ENCODE results near the gene STXBP1. TPM values are rescaled to one million over a fixed set of nuclear protein-coding genes. Genes with fewer than 3 reads are reported as not detected.
A peak's percentile ranks its signal among the peaks of the same experiment; 100 is the strongest.

The STXBP1 gene
- total and polyA plus RNA-seq, 2 of the 13 experiments (the other 11 are each of a cell fraction or from before 2014, with no cell fraction given): 2.9 TPM

- BruUV-seq (replicated peaks): no TSS peak
- ATAC-seq: no peak
- H3K9ac ChIP-seq (ENCODE audit: insufficient read depth, low read depth, low read length): no peak overlapping the region
These were observed 49.7 kb upstream of the STXBP1 start for GRCh38 chr9:127562279-127562796.

GRCh38 chr9:127562841-127563401 lies 49.2 kb upstream of the STXBP1 start:
- Histone ChIP-seq H3K27me3 (ENCODE audit: control insufficient read depth in 1 of 2, insufficient read depth in 2 of 2, low read length in 2 of 2) (no peaks in the 10 kb centered on the region; a peak in 1 of 5 replicates), H3K9me3 (ENCODE audit: low read length) (no peaks in the 10 kb centered on the region), H3K36me3 (replicated peaks in 1 of 2; ENCODE audit: control insufficient read depth in 1 of 2, insufficient read depth in 2 of 2, low read length in 2 of 2) (peaks cover 21 to 24% of the 10 kb centered on the region in 2 experiments; a peak in 4 of 5 replicates), H3K4me2 (ENCODE audit: low read depth, low read length) (no peak overlapping the region), H3K79me2 (ENCODE audit: insufficient read depth, low read length) (peaks cover 55% of the 10 kb centered on the region), H3K4me1 (ENCODE audit: insufficient read depth, low read length) (peaks cover 56% of the 10 kb centered on the region), H2AFZ (ENCODE audit: low read length) (no peak overlapping the region), H3K27ac (ENCODE audit: extremely low read length, insufficient read depth, low read length) (no peak overlapping the region), H4K20me1 (ENCODE audit: insufficient read depth, low read length) (peaks cover 25% of the 10 kb centered on the region), H3K9ac (ENCODE audit: insufficient read depth, low read depth, low read length) (no peak overlapping the region), H3K4me3 (replicated peaks in 1 of 3; ENCODE audit: insufficient read depth in 1 of 3, low read depth in 2 of 3, low read length in 3 of 3) (no peak overlapping the region)
- 95% methylated on average over 15 of the region's 16 CpGs for WGBS (ENCODE audit: low lambda C conversion rate)
- in situ Hi-C loops (cut with HindIII; ENCODE audit: extremely low pct_ligation_motif_present, low pct_unique_long_range_greater_than_20kb) (no loop called here), intact Hi-C loops (cut with micrococcal nuclease; ENCODE audit: unreplicated experiment) (no loop called here)
- ChIA-PET POLR2A (no interaction called here), CTCF (ENCODE audit: low intra/inter-chr PET ratio, low total read pairs) (no interaction called here)
- DNase-seq (ENCODE audit: low spot score): no peak
- TF ChIP-seq, protein P1, sequence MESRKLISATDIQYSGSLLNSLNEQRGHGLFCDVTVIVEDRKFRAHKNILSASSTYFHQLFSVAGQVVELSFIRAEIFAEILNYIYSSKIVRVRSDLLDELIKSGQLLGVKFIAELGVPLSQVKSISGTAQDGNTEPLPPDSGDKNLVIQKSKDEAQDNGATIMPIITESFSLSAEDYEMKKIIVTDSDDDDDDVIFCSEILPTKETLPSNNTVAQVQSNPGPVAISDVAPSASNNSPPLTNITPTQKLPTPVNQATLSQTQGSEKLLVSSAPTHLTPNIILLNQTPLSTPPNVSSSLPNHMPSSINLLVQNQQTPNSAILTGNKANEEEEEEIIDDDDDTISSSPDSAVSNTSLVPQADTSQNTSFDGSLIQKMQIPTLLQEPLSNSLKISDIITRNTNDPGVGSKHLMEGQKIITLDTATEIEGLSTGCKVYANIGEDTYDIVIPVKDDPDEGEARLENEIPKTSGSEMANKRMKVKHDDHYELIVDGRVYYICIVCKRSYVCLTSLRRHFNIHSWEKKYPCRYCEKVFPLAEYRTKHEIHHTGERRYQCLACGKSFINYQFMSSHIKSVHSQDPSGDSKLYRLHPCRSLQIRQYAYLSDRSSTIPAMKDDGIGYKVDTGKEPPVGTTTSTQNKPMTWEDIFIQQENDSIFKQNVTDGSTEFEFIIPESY (CRISPR knock-in tag; IDR thresholded peaks at IDR 0.05): peak; percentile 75; the same call in 1 of the 2 replicates
- TF ChIP-seq, protein P2, sequence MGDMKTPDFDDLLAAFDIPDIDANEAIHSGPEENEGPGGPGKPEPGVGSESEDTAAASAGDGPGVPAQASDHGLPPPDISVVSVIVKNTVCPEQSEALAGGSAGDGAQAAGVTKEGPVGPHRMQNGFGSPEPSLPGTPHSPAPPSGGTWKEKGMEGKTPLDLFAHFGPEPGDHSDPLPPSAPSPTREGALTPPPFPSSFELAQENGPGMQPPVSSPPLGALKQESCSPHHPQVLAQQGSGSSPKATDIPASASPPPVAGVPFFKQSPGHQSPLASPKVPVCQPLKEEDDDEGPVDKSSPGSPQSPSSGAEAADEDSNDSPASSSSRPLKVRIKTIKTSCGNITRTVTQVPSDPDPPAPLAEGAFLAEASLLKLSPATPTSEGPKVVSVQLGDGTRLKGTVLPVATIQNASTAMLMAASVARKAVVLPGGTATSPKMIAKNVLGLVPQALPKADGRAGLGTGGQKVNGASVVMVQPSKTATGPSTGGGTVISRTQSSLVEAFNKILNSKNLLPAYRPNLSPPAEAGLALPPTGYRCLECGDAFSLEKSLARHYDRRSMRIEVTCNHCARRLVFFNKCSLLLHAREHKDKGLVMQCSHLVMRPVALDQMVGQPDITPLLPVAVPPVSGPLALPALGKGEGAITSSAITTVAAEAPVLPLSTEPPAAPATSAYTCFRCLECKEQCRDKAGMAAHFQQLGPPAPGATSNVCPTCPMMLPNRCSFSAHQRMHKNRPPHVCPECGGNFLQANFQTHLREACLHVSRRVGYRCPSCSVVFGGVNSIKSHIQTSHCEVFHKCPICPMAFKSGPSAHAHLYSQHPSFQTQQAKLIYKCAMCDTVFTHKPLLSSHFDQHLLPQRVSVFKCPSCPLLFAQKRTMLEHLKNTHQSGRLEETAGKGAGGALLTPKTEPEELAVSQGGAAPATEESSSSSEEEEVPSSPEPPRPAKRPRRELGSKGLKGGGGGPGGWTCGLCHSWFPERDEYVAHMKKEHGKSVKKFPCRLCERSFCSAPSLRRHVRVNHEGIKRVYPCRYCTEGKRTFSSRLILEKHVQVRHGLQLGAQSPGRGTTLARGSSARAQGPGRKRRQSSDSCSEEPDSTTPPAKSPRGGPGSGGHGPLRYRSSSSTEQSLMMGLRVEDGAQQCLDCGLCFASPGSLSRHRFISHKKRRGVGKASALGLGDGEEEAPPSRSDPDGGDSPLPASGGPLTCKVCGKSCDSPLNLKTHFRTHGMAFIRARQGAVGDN (CRISPR knock-in tag; IDR thresholded peaks at IDR 0.05): peak; percentile 33; the same call in 1 of the 2 replicates
- TF ChIP-seq ZBTB38 (CRISPR knock-in tag; IDR thresholded peaks at IDR 0.05): peak; percentile 51; the same call in 1 of the 2 replicates
- TF ChIP-seq ZFX (CRISPR knock-in tag; IDR thresholded peaks at IDR 0.05; ENCODE audit: low read depth): no peak
- no peak for TF ChIP-seq PPARG (CRISPR knock-in tag; conservative IDR thresholded peaks at IDR 0.05)
- no peak for FAIRE-seq
- ATAC-seq: no peak
- no TSS peak for BruUV-seq (replicated peaks)

More at GRCh38 chr9:127562279-127562796, 49.7 kb upstream of the STXBP1 start:
- no peak for FAIRE-seq
- no peak overlapping the region for H3K27ac ChIP-seq (ENCODE audit: extremely low read length, insufficient read depth, low read length)
- in situ Hi-C loops (cut with HindIII; ENCODE audit: extremely low pct_ligation_motif_present, low pct_unique_long_range_greater_than_20kb) (no loop called here), intact Hi-C loops (cut with micrococcal nuclease; ENCODE audit: unreplicated experiment) (no loop called here)
- peaks cover 52% of the 10 kb centered on the region for H3K79me2 ChIP-seq (ENCODE audit: insufficient read depth, low read length)
- 93% methylated on average over 12 of the region's 12 CpGs for WGBS (ENCODE audit: low lambda C conversion rate)
- H3K9me3 ChIP-seq (ENCODE audit: low read length): no peaks in the 10 kb centered on the region
- H3K36me3 ChIP-seq (replicated peaks in 1 of 2; ENCODE audit: control insufficient read depth in 1 of 2, insufficient read depth in 2 of 2, low read length in 2 of 2): peaks cover 21 to 24% of the 10 kb centered on the region in 2 experiments; a peak in 4 of 5 replicates
- no peak overlapping the region for H3K4me2 ChIP-seq (ENCODE audit: low read depth, low read length)
- H2AFZ ChIP-seq (ENCODE audit: low read length): no peak overlapping the region
- DNase-seq (ENCODE audit: low spot score): no peak
- peaks cover 62% of the 10 kb centered on the region for H3K4me1 ChIP-seq (ENCODE audit: insufficient read depth, low read length)
- no peaks in the 10 kb centered on the region; a peak in 1 of 5 replicates for H3K27me3 ChIP-seq (ENCODE audit: control insufficient read depth in 1 of 2, insufficient read depth in 2 of 2, low read length in 2 of 2)
- no peak overlapping the region for H3K4me3 ChIP-seq (replicated peaks in 1 of 3; ENCODE audit: insufficient read depth in 1 of 3, low read depth in 2 of 3, low read length in 3 of 3)
- POLR2A ChIA-PET: interaction anchor here (0.8 to 1.0 kb wide), 2 partner anchors 10 to 14 kb away, joined by 3 read pairs; no protein-coding TSS in a partner anchor
- TF ChIP-seq ZNF124 (CRISPR knock-in tag; IDR thresholded peaks at IDR 0.05) (no peak), ZNF431 (CRISPR knock-in tag; IDR thresholded peaks at IDR 0.05; ENCODE audit: borderline replicate concordance, low read depth) (no peak), CENPT (CRISPR knock-in tag; IDR thresholded peaks at IDR 0.05; ENCODE audit: low read depth) (no peak), MTA3 (CRISPR knock-in tag; IDR thresholded peaks at IDR 0.05) (no peak), ZNF614 (CRISPR knock-in tag; IDR thresholded peaks at IDR 0.05; ENCODE audit: borderline replicate concordance) (no peak), SATB2 (CRISPR knock-in tag; IDR thresholded peaks at IDR 0.05) (no peak)
- CTCF ChIA-PET (ENCODE audit: low intra/inter-chr PET ratio, low total read pairs): no interaction called here
- peaks cover 29% of the 10 kb centered on the region for H4K20me1 ChIP-seq (ENCODE audit: insufficient read depth, low read length)

All from HepG2 (cell line).